IPS DF 6.9 (cell line): ENCODE measurements around the gene LCN6.
"Not testable (repeated sequence)": the region's sequence is repeated elsewhere in the genome, so short reads cannot be mapped to it uniquely, and the experiment has no call there.

Experiments used
- DNase-seq: peaks from one replicate; pipeline ENCODE4 v3.0.0-alpha.2; 2013; ENCODE audit warnings: low read depth, low spot score
- H3K27ac ChIP-seq: one replicate; pipeline ENCODE4 v1.5.1; 2013; ENCODE audit warnings: low read length, control low read depth
- H3K27me3 ChIP-seq: 2 replicates; pipeline ENCODE4 v1.6.1; 2013; ENCODE audit warnings: mild to moderate bottlenecking, low read length; ENCODE audit not compliant: control insufficient read depth, insufficient read depth
- H3K36me3 ChIP-seq: 2 replicates; pipeline ENCODE4 v1.6.1; 2013; ENCODE audit warnings: low read length; ENCODE audit not compliant: control insufficient read depth, insufficient read depth
- H3K4me1 ChIP-seq: 2 replicates; pipeline ENCODE4 v1.6.1; 2013; ENCODE audit warnings: low read length; ENCODE audit not compliant: control insufficient read depth, insufficient read depth
- H3K4me3 ChIP-seq: 2 replicates; pipeline ENCODE4 v1.5.1; 2013; ENCODE audit warnings: mild to moderate bottlenecking, low read length
- H3K9me3 ChIP-seq: 2 replicates; pipeline ENCODE4 v1.6.1; 2013; ENCODE audit warnings: low read length, inconsistent platforms; ENCODE audit not compliant: control insufficient read depth, insufficient read depth
- WGBS: extraction: QIAGEN DNeasy Blood & Tissue Kit; methylation state at CpG from one replicate; pipeline ENCODE4 v1.1.7; 2013; ENCODE audit warnings: mixed read lengths, missing lambda C conversion rate; ENCODE audit not compliant: insufficient read length, insufficient coverage; 5-methylcytosine and 5-hydroxymethylcytosine counted together

The LCN6 gene

DNA sequence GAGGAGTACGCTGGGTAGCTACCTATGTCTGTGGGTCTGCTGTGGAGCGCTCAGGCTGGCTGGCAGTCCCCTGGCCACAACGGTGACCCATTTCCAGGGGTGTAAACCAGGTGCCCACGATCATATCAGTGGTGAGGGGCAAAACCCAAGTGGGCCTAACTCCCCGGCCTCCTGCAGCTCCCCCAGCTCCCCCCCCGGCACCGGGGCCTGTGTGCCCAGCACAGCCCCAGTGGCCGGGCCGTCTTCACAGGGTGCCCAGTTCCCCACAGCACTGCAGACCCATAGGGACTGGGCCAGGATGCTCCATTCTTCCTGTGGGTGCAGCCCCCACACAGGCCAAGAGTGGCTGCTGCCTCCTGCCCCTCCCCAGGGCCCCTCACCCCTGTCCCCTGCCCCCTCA is 10.7 kb upstream of the LCN6 start:
- H3K27me3 ChIP-seq, result no peaks in the 10 kb centered on the region
- no peak for DNase-seq
- no CpG with 5 or more reads among the region's 9 CpGs for WGBS
- no peak overlapping the region for H3K27ac ChIP-seq
- H3K4me1 ChIP-seq, result peaks cover 4% of the 10 kb centered on the region; the same call in 1 of the 2 replicates
- no peaks in the 10 kb centered on the region for H3K36me3 ChIP-seq
- no peak overlapping the region for H3K4me3 ChIP-seq
- H3K9me3 ChIP-seq, result no peaks in the 10 kb centered on the region

GRCh38 chr9:136757751-136758140 is 9.4 kb upstream of the LCN6 start:
- H3K9me3 ChIP-seq, result no peaks in the 10 kb centered on the region
- peaks cover 2% of the 10 kb centered on the region; the same call in 1 of the 2 replicates for H3K4me1 ChIP-seq
- no peak for DNase-seq
- H3K36me3 ChIP-seq, result no peaks in the 10 kb centered on the region
- no peaks in the 10 kb centered on the region for H3K27me3 ChIP-seq
- no peak overlapping the region for H3K4me3 ChIP-seq
- H3K27ac ChIP-seq, result no peak overlapping the region
- WGBS, result no CpG with 5 or more reads among the region's 20 CpGs

DNA sequence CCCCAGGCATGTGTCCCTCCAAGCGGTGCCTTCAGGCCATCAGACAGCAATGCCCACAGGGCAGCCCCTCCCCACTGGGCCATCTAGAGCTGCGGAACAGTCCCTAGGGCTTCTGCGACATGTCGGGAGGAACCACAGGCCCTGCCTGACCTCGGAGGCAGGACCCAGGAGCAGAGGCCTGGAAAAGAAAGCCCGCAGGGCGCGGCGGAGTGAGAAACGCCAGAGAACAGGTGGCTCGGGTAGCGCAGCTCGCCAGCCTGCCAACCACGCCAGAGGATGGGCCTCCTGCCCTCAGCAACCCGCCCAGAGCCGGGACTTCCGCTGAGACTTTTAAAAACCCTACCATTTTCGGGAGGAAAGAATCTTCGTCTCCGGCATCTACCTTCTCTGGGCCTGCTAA is 9.0 kb upstream of the LCN6 start:
- peaks cover 2% of the 10 kb centered on the region; the same call in 1 of the 2 replicates for H3K4me1 ChIP-seq
- H3K4me3 ChIP-seq, result no peak overlapping the region
- no peak for DNase-seq
- no peaks in the 10 kb centered on the region for H3K9me3 ChIP-seq
- WGBS, result no CpG with 5 or more reads among the region's 20 CpGs
- no peak overlapping the region for H3K27ac ChIP-seq
- no peaks in the 10 kb centered on the region for H3K27me3 ChIP-seq
- H3K36me3 ChIP-seq, result no peaks in the 10 kb centered on the region

GRCh38 chr9:136756836-136757235 is 8.5 kb upstream of the LCN6 start:
- Histone ChIP-seq H3K4me3 (no peak overlapping the region), H3K36me3 (no peaks in the 10 kb centered on the region), H3K27me3 (no peaks in the 10 kb centered on the region), H3K9me3 (no peaks in the 10 kb centered on the region), H3K27ac (no peak overlapping the region), H3K4me1 (no peaks in the 10 kb centered on the region; the same call in 1 of the 2 replicates)
- no CpG with 5 or more reads among the region's 18 CpGs for WGBS
- no peak for DNase-seq

- Histone ChIP-seq H3K4me1 (no peaks in the 10 kb centered on the region; the same call in 1 of the 2 replicates), H3K27me3 (no peaks in the 10 kb centered on the region), H3K27ac (no peak overlapping the region), H3K36me3 (no peaks in the 10 kb centered on the region), H3K9me3 (no peaks in the 10 kb centered on the region), H3K4me3 (no peak overlapping the region)
- no peak for DNase-seq
- whole genome bisulfite sequencing, result no CpG with 5 or more reads among the region's 4 CpGs
These were observed 7.8 kb upstream of the LCN6 start for GRCh38 chr9:136756134-136756438.

GRCh38 chr9:136755302-136756133 is 7.2 kb upstream of the LCN6 start:
- not testable (repeated sequence) for H3K27me3 ChIP-seq, H3K36me3 ChIP-seq, H3K4me1 ChIP-seq, DNase-seq, H3K27ac ChIP-seq, H3K9me3 ChIP-seq, H3K4me3 ChIP-seq
- WGBS, result no CpG with 5 or more reads among the region's 22 CpGs

GRCh38 chr9:136754626-136755301 is 6.4 kb upstream of the LCN6 start:
- no peak overlapping the region for H3K4me3 ChIP-seq
- H3K27ac ChIP-seq, result no peak overlapping the region
- no peak for DNase-seq
- no peaks in the 10 kb centered on the region; the same call in 1 of the 2 replicates for H3K4me1 ChIP-seq
- no peaks in the 10 kb centered on the region for H3K36me3 ChIP-seq
- no peaks in the 10 kb centered on the region for H3K9me3 ChIP-seq
- no CpG with 5 or more reads among the region's 24 CpGs for WGBS
- no peaks in the 10 kb centered on the region for H3K27me3 ChIP-seq

- no peaks in the 10 kb centered on the region; the same call in 1 of the 2 replicates for H3K4me1 ChIP-seq
- no peak for DNase-seq
- no peaks in the 10 kb centered on the region for H3K9me3 ChIP-seq
- no peak overlapping the region for H3K4me3 ChIP-seq
- H3K27me3 ChIP-seq, result no peaks in the 10 kb centered on the region
- no peaks in the 10 kb centered on the region for H3K36me3 ChIP-seq
- H3K27ac ChIP-seq, result no peak overlapping the region
- no CpG with 5 or more reads among the region's 17 CpGs for WGBS
These were observed 5.8 kb upstream of the LCN6 start for GRCh38 chr9:136754059-136754572.

- Histone ChIP-seq H3K27ac (no peak overlapping the region), H3K4me3 (no peak overlapping the region), H3K36me3 (no peaks in the 10 kb centered on the region), H3K9me3 (no peaks in the 10 kb centered on the region), H3K27me3 (no peaks in the 10 kb centered on the region), H3K4me1 (no peaks in the 10 kb centered on the region; the same call in 1 of the 2 replicates)
- WGBS, result no CpG with 5 or more reads among the region's 31 CpGs
- no peak for DNase-seq
These were observed 5.2 kb upstream of the LCN6 start for GRCh38 chr9:136753371-136754058.

DNA sequence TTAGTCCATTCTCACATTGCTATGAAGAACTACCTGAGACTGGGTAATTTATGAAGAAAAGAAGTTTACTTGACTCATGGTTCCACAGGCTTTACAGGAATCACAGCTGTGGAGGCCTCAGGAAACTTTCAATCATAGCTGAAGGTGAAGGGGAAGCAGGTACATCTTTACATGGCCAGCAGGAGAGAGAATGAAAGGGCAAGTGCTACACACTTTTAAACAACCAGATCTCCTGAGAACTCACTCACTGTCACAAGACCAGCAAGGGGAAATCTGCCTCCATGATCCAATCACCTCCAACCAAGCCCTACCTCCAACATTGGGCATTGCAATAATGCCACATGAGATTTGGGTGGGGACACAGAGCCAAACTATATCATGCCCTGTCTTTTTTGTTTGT is 3.5 kb upstream of the LCN6 start:
- no peaks in the 10 kb centered on the region for H3K27me3 ChIP-seq
- H3K27ac ChIP-seq, result no peak overlapping the region
- H3K36me3 ChIP-seq, result no peaks in the 10 kb centered on the region
- no peak for DNase-seq
- H3K4me1 ChIP-seq, result no peaks in the 10 kb centered on the region
- H3K4me3 ChIP-seq, result no peak overlapping the region
- H3K9me3 ChIP-seq, result no peaks in the 10 kb centered on the region
